ENCODE results near the gene SCYL3. TPM values are rescaled to one million over a fixed set of nuclear protein-coding genes. Genes with fewer than 3 reads are reported as not detected.
A peak's percentile ranks its signal among the peaks of the same experiment; 100 is the strongest.

The SCYL3 gene
- total RNA-seq, 1 donor: 10.1 TPM

- Histone ChIP-seq H3K79me2 (ENCODE audit: insufficient read depth, low read length) (peaks cover 12% of the 10 kb centered on the region), H3K27me3 (ENCODE audit: insufficient read depth, low read length) (no peaks in the 10 kb centered on the region), H3K4me1 (ENCODE audit: insufficient read depth, low read length) (peaks cover 14% of the 10 kb centered on the region), H4K20me1 (ENCODE audit: insufficient read depth, low read length) (peaks cover 2% of the 10 kb centered on the region), H3K36me3 (ENCODE audit: insufficient read depth, low read length) (peaks cover 15% of the 10 kb centered on the region), H3K27ac (ENCODE audit: low read depth, low read length) (no peak overlapping the region), H3K4me3 (ENCODE audit: insufficient read depth, low read length) (no peak overlapping the region), H3K4me2 (ENCODE audit: insufficient read depth, low read length) (no peak overlapping the region), H3K9me3 (ENCODE audit: low read depth, low read length) (no peaks in the 10 kb centered on the region), H2AFZ (ENCODE audit: low read length) (no peak overlapping the region)
- no peak for DNase-seq (ENCODE audit: insufficient read length, low spot score, missing footprints)
- TF ChIP-seq CTCF (IDR thresholded peaks at IDR 0.05; ENCODE audit: extremely low read depth, low read depth, low read length): no peak
Observed at GRCh38 chr1:169878498-169878897, 15.2 kb downstream of the SCYL3 start.

- no peak overlapping the region for H3K4me2 ChIP-seq (ENCODE audit: insufficient read depth, low read length)
Observed at GRCh38 chr1:169877800-169878491, 15.8 kb downstream of the SCYL3 start.

GRCh38 chr1:169874229-169874628 lies 19.5 kb downstream of the SCYL3 start:
- Histone ChIP-seq H3K4me2 (ENCODE audit: insufficient read depth, low read length) (no peak overlapping the region), H3K36me3 (ENCODE audit: insufficient read depth, low read length) (peaks cover 37% of the 10 kb centered on the region), H3K9me3 (ENCODE audit: low read depth, low read length) (no peaks in the 10 kb centered on the region), H3K27me3 (ENCODE audit: insufficient read depth, low read length) (no peaks in the 10 kb centered on the region), H3K4me1 (ENCODE audit: insufficient read depth, low read length) (peaks cover 20% of the 10 kb centered on the region), H2AFZ (ENCODE audit: low read length) (no peak overlapping the region), H3K4me3 (ENCODE audit: insufficient read depth, low read length) (no peak overlapping the region), H3K79me2 (ENCODE audit: insufficient read depth, low read length) (peaks cover 5% of the 10 kb centered on the region), H4K20me1 (ENCODE audit: insufficient read depth, low read length) (no peaks in the 10 kb centered on the region), H3K27ac (ENCODE audit: low read depth, low read length) (peak overlapping the region; percentile 74)
- no peak for TF ChIP-seq CTCF (IDR thresholded peaks at IDR 0.05; ENCODE audit: extremely low read depth, low read depth, low read length)
- DNase-seq (ENCODE audit: insufficient read length, low spot score, missing footprints): peak; percentile 93

More at GRCh38 chr1:169877800-169878491, 15.8 kb downstream of the SCYL3 start:
- Histone ChIP-seq H3K27ac (ENCODE audit: low read depth, low read length) (peak overlapping the region; percentile 21), H3K4me1 (ENCODE audit: insufficient read depth, low read length) (peaks cover 19% of the 10 kb centered on the region), H3K9me3 (ENCODE audit: low read depth, low read length) (no peaks in the 10 kb centered on the region), H3K36me3 (ENCODE audit: insufficient read depth, low read length) (peaks cover 15% of the 10 kb centered on the region), H3K4me3 (ENCODE audit: insufficient read depth, low read length) (no peak overlapping the region), H4K20me1 (ENCODE audit: insufficient read depth, low read length) (peaks cover 2% of the 10 kb centered on the region), H3K79me2 (ENCODE audit: insufficient read depth, low read length) (peaks cover 7% of the 10 kb centered on the region), H3K27me3 (ENCODE audit: insufficient read depth, low read length) (no peaks in the 10 kb centered on the region), H2AFZ (ENCODE audit: low read length) (no peak overlapping the region)
- TF ChIP-seq CTCF (IDR thresholded peaks at IDR 0.05; ENCODE audit: extremely low read depth, low read depth, low read length): no peak
- no peak for DNase-seq (ENCODE audit: insufficient read length, low spot score, missing footprints)

GRCh38 chr1:169873582-169874199 lies 20.0 kb downstream of the SCYL3 start:
- Histone ChIP-seq H3K27me3 (ENCODE audit: insufficient read depth, low read length) (no peaks in the 10 kb centered on the region), H3K4me2 (ENCODE audit: insufficient read depth, low read length) (no peak overlapping the region), H2AFZ (ENCODE audit: low read length) (no peak overlapping the region), H3K79me2 (ENCODE audit: insufficient read depth, low read length) (peaks cover 2% of the 10 kb centered on the region), H3K36me3 (ENCODE audit: insufficient read depth, low read length) (peaks cover 42% of the 10 kb centered on the region), H4K20me1 (ENCODE audit: insufficient read depth, low read length) (no peaks in the 10 kb centered on the region), H3K27ac (ENCODE audit: low read depth, low read length) (peak overlapping the region; percentile 74), H3K4me1 (ENCODE audit: insufficient read depth, low read length) (peaks cover 20% of the 10 kb centered on the region), H3K9me3 (ENCODE audit: low read depth, low read length) (no peaks in the 10 kb centered on the region), H3K4me3 (ENCODE audit: insufficient read depth, low read length) (no peak overlapping the region)
- no peak for DNase-seq (ENCODE audit: insufficient read length, low spot score, missing footprints)
- TF ChIP-seq CTCF (IDR thresholded peaks at IDR 0.05; ENCODE audit: extremely low read depth, low read depth, low read length): no peak

Measured in osteoblast (primary cell).